PFSK-1 (cell line): ENCODE results near the gene MEI4. TPM values are rescaled to one million over a fixed set of nuclear protein-coding genes. Genes with fewer than 3 reads are reported as not detected.

Experiments used
- FOXP2 ChIP-seq: optimal IDR thresholded peaks from 2 replicates; pipeline ENCODE3; 2011; ENCODE audit warnings: borderline replicate concordance, control low read depth, inconsistent platforms; ENCODE audit not compliant: insufficient read depth; ENCODE audit errors: extremely low read length, extremely low read depth
- POLR2AphosphoS5 ChIP-seq: IDR thresholded peaks from 2 replicates; pipeline ENCODE4 v1.6.1; 2012; ENCODE audit warnings: low read depth, mild to moderate bottlenecking, control low read depth, low read length, moderate library complexity
- SIN3A ChIP-seq: IDR thresholded peaks from 2 replicates; pipeline ENCODE4 v1.6.1; 2012; ENCODE audit warnings: mild to moderate bottlenecking, low read length, moderate library complexity, borderline replicate concordance; ENCODE audit not compliant: insufficient read depth
- TAF1 ChIP-seq: IDR thresholded peaks from 2 replicates; pipeline ENCODE4 v1.6.1; 2012; ENCODE audit warnings: low read length, control low read depth, borderline replicate concordance; ENCODE audit not compliant: insufficient read depth
- polyA plus RNA-seq: library from polyadenylated mRNA; unstranded; fragments of >200 nt; gene quantifications from one replicate; pipeline ENCODE4 v1.2.1, GENCODE V29; 2012; ENCODE audit warnings: low read depth, missing spikeins; ENCODE audit not compliant: insufficient read length
- TF ChIP-seq, protein P1 (sequence below), 2 experiments: IDR thresholded peaks; 2 replicates each; pipeline versions ENCODE4 v1.6.1 to v1.8.0; 2011 to 2012; ENCODE audit warnings: low read depth in 2 of 2, low read length in 2 of 2, control low read depth in 1 of 2, inconsistent platforms in 1 of 2, mild to moderate bottlenecking in 1 of 2, moderate library complexity in 1 of 2; ENCODE audit not compliant: insufficient read depth in 1 of 2

MEI4 gene, protein sequence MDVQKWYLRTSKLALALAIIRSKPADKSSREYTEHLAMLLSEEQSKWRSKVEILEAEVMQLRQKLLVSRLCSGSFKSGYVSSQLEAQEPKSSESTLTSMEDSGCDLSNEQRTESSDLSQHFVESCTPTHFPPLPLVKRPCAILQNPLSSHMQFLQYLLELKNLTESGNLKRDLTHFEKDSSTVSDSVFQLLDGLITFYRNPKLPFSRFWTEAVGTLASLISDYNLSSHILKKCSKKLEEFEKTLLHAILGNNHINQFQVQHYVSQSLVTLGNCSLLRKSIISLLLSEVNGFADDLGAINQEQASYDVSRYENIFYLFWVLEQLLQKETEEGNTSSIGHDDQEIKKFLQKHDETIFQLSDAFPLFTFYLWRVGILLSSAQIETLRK
- polyA plus RNA-seq: not detected

DNA sequence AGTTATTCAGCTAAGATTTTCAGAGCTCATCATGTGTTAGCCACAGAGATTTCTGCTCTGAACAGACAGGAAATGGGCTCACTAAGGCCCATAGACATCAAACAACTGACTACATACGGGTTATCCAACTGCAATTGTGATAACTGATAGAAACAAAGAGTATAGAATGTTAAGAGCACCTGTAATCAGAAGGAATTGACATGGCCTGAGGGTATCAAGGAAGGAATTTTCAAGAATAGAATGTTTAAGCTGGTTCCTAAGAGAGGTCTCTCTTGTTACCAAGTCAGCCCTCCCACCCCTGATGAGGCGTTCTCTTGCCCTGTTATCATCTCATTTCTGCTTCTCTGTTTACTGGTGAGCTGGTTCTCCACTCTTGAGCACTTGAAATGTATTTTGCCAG lies at the start of gene MEI4:
Gene MEI4, plus strand, starts transcription at position 301 of the 400 bp plus-strand sequence. CDS start 37,633 bp downstream, outside the sequence.
- TF ChIP-seq FOXP2 (no peak), SIN3A (no peak), TAF1 (no peak), POLR2AphosphoS5 (no peak)
- TF ChIP-seq, protein P1, sequence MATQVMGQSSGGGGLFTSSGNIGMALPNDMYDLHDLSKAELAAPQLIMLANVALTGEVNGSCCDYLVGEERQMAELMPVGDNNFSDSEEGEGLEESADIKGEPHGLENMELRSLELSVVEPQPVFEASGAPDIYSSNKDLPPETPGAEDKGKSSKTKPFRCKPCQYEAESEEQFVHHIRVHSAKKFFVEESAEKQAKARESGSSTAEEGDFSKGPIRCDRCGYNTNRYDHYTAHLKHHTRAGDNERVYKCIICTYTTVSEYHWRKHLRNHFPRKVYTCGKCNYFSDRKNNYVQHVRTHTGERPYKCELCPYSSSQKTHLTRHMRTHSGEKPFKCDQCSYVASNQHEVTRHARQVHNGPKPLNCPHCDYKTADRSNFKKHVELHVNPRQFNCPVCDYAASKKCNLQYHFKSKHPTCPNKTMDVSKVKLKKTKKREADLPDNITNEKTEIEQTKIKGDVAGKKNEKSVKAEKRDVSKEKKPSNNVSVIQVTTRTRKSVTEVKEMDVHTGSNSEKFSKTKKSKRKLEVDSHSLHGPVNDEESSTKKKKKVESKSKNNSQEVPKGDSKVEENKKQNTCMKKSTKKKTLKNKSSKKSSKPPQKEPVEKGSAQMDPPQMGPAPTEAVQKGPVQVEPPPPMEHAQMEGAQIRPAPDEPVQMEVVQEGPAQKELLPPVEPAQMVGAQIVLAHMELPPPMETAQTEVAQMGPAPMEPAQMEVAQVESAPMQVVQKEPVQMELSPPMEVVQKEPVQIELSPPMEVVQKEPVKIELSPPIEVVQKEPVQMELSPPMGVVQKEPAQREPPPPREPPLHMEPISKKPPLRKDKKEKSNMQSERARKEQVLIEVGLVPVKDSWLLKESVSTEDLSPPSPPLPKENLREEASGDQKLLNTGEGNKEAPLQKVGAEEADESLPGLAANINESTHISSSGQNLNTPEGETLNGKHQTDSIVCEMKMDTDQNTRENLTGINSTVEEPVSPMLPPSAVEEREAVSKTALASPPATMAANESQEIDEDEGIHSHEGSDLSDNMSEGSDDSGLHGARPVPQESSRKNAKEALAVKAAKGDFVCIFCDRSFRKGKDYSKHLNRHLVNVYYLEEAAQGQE (IDR thresholded peaks at IDR 0.05; ENCODE audit: insufficient read depth in 1 of 2, low read depth in 2 of 2, low read length in 2 of 2): no peak

DNA sequence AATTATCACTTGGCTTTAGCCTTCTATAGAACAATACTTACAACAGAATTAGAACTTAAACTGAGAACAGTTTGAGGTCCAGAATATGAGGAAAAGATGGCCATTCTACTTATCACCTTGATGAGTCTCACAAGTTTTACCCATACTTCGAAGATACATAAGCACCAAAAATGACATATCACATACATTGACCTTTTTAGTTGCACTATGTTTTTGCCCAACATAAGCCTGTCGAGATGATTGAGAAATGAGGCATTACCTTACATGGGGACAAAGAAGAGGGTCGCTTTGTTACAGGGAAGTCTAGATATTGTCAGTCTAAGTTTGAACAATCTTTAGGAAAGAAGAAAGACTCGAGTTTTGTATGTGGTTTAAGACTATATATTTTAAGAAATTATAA lies 48.4 kb upstream of the MEI4 start:
- TF ChIP-seq FOXP2 (no peak), POLR2AphosphoS5 (no peak), TAF1 (no peak), SIN3A (no peak)
- TF ChIP-seq, protein P1 (IDR thresholded peaks at IDR 0.05; ENCODE audit: insufficient read depth in 1 of 2, low read depth in 2 of 2, low read length in 2 of 2): no peak

DNA sequence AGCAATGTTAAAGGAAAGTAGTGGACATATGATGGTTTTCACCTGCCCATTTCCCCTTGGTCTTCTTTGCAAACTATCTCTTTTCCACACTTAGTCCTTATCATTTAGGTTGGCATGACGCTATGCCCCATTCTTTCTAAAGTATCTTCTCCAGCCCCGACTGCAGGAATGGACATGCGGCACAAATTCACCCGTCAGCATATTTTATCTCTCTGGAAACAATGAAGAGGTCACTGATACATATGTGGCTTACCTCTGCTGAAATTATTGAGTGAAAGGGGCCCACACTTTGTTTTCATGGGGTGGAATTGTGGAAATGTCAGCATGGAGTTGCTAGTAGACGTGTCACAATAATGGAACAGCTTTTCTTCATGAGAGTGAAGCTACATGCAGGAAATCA lies 45.8 kb upstream of the MEI4 start:
- TF ChIP-seq FOXP2 (no peak), SIN3A (no peak)
- TF ChIP-seq, protein P1 (IDR thresholded peaks at IDR 0.05; ENCODE audit: insufficient read depth in 1 of 2, low read depth in 2 of 2, low read length in 2 of 2): no peak

DNA sequence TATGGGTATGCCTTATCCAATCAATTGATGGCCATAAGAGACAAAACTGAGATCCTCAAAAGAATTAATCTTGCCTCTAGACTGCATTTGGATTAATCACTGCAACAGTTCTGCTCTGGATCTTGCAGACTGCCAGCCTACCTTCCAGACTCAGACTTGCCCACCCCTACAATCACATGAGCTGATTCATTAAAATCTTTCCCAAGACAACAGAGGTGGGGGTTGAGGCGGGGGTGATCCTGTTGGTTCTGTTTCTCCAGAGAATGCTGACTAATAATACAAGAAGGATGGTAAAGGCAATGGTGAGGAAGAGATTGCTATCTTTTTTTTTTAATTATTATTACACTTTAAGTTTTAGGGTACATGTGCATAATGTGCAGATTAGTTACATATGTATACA lies 43.7 kb upstream of the MEI4 start:
- TF ChIP-seq TAF1 (no peak), FOXP2 (no peak), SIN3A (no peak), POLR2AphosphoS5 (no peak)
- TF ChIP-seq, protein P1 (IDR thresholded peaks at IDR 0.05; ENCODE audit: insufficient read depth in 1 of 2, low read depth in 2 of 2, low read length in 2 of 2): no peak
